GM18505 (cell line): ENCODE results near the gene APBA2.
"Not testable (repeated sequence)": the region's sequence is repeated elsewhere in the genome, so short reads cannot be mapped to it uniquely, and the experiment has no call there.

Experiments
- ATAC-seq: cut with Tn5 transposase; IDR thresholded peaks from one replicate; pipeline ENCODE4 v1.9.1; 2021; ENCODE audit not compliant: unreplicated experiment
- POLR2A ChIP-seq: IDR thresholded peaks from 4 replicates; pipeline ENCODE4 v1.6.1; 2011; ENCODE audit warnings: borderline replicate concordance; ENCODE audit not compliant: insufficient read depth, insufficient read length; ENCODE audit errors: extremely low read depth

The APBA2 gene

DNA sequence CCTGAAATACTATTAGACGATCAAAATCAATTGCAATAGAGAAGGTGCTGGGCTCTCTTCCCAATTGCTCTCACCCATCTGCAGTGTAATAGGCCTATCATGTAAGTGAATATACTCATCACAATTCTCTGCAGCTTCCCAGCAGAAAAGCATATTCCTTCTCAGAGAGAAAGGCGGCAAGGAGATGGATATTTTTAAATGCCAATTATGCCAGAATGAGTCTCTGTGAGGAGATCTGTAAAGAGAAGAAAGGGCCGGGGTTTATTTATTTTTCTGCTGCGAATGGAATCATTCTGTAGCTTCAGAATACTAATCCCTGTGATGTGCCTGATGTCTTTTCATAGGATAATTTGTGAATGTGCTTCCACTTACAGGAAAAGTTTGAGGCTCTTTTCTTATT is 112.0 kb downstream of the APBA2 start:
- no peak for TF ChIP-seq POLR2A
- no peak for ATAC-seq

DNA sequence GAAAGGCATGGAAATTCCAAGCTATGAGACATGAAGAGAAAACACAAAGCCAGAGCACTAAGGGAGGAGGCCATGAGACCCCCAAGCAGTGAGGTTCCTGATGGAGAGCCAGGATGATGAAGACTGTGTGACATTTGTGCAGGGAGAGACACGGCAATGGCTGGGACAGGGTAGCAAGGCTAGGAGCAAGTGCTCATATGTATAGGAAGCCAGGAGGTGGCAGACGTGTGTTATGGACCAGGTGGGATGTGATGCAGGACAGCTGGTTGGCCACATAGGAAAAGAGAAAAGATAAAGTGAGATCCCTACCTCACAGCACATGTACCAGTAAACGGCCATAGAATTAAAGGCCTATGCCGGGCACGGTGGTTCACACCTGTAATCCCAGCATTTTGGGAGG is 112.7 kb downstream of the APBA2 start:
- no peak for ATAC-seq
- no peak for TF ChIP-seq POLR2A

DNA sequence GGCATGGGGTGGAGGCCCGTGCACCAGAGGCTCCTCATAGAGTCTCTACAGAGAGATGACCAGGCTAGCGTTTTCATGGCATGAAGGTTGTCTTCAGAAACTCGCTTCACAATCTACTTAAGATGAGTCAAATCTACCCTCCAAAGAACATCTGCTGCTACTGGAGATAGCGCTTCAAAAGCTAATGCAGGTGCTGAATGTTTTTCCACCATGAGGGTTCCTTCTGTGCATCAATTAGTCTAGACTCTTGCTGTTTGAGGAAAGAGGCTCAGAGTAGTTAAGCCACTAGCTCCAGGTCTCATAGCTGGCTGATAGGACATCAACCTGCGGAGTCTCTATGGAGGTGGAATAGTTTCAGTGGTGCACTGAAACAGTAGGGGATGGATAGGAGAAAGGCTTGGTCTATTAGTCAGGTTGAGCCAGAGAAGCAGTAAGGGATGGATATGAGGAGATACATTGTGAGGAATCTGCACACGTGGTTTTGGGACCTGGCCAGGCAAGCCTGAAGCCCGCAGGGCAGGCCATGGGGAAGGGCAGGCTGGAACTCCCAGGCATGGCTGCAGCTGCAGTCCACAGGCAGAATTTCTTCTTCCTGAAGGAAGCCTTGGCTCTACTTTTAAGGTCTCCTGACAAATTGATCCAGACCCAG is 117.5 kb downstream of the APBA2 start:
- ATAC-seq = no peak

DNA sequence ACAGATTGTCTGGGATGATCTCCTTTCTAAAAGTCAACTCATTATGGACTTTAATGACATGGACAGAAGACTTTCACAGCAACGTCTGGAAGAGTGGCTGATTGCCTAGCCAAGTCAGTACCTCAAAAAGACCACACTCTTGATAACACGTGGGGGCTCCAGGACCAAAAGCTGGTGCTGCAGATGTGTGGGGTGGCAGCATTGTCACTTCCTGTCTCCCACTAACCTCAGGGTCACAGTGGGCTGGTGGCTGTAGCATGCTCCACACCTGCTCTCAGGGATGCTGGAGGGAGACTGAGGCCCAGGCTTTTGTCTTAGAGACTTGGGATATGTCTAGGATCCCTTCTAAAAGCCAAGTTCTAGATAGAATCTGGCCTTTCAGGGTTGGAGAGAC is 118.1 kb downstream of the APBA2 start:
- no peak for TF ChIP-seq POLR2A
- no peak for ATAC-seq

More for the DNA sequence above, 117.5 kb downstream of the APBA2 start:
- TF ChIP-seq POLR2A = no peak

DNA sequence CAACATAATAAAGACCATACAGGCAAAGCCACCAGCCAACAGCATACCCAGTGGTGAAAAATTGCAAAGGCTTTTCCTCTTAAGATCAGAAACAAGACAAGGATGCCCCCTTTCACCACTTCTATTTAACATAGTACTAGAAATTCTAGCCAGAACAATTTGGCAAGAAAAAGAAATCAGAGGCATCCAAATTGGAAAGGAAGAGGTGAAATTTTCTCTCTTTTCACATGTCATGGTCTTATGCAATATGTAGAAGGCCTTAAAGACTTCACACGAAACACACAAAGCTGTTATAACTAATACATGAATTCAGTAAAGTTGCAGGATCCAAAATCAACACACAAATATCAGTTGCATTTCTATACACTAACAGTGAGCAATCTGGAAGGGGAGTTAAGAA is 120.2 kb downstream of the APBA2 start:
- ATAC-seq = no peak
- no peak for TF ChIP-seq POLR2A

DNA sequence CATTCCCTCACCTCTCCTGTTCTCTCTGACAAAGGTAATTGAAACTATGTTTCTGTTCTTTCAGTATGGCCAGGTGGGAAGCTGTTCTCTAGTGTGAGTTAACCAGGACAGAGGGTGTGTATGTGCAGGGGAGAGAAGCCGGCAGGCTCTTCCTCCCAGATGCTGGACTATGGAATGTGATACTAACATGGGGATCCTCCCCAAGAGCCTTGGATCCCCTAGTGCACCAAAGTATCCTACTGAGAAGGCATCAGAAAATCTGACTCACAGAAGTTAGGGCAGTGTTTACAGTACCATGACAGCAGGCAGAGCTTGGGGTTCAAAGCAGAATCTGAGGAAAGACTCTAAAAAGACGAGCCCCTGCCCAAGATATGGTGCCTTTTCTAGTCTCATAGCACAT is 123.1 kb downstream of the APBA2 start:
- no peak for TF ChIP-seq POLR2A
- ATAC-seq = no peak

DNA sequence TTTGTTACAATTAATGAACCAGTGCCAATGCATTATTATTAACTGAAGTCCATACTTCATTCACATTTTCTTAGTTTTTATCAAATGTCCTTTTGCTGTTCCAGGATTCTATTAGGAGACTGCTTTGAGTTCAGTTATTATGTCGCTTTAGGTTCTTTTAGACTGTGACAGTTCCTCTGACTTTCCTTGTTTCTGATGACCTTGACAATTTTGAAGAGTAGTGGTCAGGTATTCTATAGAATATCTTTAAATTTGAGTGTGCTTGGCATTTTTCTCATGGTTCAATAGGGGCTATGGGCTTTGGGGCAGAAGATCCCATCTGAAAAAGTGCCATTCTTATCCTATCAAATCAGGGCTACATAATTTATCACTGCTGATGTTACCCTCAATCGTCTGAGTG is 126.3 kb downstream of the APBA2 start:
- TF ChIP-seq POLR2A = no peak
- ATAC-seq = no peak

DNA sequence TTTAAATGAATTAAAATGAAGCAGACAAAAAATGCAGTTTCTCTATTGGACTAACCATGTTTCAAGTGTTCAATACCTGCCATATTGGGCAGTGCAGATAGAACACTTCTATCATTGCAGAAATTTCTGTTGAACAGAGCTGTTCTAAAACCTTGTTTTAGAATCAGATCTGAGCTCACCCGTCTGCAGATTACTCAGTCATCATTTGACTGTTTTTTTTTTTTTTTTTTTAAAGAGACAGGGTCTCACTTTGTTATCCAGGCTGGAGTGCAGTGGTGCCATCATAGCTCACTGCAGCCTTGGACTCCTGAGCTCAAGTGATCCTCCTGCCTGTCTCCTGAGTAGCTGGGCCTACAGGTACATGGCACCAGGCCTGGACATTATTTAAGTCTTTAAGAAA is 128.7 kb downstream of the APBA2 start:
- no peak for TF ChIP-seq POLR2A
- ATAC-seq = no peak

DNA sequence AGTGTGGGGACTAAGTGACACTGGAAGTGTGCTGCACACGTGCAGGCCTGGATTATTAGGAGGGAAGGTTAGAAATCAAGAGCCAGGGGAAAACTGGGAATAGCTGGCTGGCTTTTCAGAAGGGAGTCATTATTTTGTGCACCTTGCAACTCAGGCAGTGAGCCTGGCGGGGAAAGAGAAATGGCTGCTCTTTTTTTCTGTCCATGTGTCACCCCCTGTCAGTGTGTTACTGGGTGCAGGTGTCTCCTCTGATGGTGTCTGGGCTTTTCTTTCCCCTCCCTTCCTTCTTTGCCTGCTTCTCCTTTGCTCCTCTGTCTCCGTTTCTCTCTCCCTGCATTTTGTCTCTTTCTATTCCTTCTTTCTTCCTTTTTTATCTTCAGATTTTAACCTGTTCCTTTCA is 130.7 kb downstream of the APBA2 start:
- no peak for TF ChIP-seq POLR2A
- ATAC-seq = no peak

DNA sequence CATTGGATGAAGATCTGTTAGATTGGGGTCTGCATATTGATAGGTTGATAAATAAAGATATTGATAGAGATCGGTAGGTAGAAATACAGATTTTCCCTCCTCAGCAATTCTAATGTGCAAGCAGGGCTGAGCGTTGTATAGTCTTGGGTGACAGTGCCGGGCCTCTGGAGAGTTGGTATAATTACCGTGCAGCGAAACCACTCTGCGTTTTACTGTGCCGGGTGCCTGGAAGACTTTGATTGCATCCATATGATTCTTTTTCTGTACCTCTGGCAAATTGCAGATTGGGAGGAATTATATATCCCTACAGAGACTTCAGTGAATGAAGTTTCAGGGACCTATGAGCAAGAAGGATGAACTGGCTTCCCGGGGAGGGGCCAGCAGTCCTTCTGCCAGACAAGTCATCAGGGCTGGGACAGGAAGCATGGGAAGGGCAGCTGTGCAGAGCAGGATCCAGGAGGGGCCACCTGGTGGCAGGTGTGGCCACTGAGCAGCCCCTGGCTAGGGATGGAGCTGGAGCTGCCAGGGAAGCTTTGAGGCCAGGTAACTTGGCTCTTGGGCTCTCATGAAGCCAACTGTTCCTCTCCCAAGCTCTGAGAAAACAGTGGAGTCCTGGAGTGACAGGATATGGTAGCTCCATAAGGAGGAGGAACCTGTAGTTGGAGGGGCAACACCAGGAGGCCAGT is 132.5 kb downstream of the APBA2 start:
- ATAC-seq = no peak

DNA sequence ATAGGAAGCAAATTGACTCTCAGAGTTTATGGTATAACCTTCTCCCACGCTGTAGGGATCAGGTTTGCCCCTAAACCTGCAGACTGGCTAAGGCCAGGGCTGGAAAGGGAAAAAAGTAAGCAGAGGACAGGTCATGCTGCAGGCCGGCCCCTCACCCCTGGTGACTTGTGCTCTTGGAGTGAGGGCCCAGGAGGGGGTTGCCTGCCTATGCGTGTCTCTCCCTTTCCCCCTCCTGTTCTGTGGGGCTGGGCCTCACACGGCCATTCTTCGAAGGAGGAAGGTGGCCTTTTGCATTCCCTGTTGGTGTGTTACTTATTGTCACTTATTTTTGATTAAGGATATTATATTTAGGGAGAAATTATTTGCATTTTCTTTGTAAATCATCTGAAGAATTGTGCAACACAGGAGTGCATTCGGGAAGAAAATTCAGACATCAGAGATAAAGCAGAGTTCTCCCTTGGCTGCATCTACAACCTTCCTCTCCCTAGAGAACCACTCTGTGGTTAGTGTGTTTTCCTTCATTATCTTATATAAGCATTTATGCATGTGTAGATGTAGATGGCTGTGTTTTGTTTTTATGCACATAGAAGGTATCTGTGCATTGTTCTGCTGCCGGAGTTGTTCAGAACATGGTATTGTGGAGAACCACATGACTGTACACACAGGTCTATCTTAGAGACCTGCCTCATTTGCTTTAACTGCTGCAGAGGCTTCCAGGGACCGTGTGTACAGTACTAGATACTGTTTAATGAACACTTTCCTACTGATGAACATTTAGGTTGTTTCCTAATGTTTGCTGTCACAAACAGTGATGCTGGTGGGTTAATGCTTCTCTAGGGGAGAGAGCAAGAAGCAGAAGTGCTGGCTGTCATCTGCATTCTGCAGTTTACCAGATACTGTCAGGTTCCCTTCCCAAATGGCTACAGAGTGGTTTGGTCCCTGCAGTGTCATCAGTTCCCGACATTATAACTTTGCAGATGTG is 133.5 kb downstream of the APBA2 start:
- no peak for ATAC-seq
- no peak for TF ChIP-seq POLR2A

More for the DNA sequence above, 132.5 kb downstream of the APBA2 start:
- TF ChIP-seq POLR2A = no peak

DNA sequence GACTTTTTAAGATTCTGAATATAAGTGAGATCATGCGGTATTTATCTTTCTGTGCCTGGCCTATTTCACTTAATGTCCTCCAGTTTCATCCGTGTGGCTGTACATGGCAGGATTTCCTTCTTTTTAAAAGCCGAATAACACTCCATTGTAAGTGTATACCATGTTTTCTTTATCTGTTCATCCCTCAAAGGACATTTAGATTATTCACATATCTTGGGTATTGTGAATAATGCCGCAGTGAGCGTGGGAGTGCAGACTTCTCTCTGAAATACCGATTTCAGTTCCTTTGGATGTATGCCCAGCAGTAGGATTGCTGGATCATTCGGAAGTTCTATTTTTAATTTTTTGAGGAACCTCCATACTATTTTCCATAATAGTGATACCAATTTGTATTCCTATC is 136.1 kb downstream of the APBA2 start:
- no peak for ATAC-seq
- TF ChIP-seq POLR2A = no peak

DNA sequence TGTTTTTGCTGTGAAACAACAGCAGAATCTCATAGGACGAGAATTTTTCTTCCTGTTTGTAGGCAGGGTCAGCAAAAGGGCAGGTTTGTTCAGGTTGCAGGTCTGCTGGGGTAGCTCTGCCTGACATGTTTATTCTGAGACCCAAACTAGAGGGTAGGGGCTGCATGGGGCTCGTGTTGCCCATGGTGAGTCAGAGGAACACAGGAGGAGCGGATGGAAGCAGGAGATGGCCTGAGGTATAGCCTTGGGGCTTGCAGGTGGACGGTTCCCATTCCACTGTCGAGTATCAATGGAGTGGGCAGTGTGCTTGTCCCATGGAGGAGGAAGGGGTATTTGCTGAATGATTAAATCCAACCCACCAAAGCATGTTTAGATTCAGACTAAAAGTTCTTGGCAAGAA is 138.9 kb downstream of the APBA2 start:
- TF ChIP-seq POLR2A = no peak
- no peak for ATAC-seq

DNA sequence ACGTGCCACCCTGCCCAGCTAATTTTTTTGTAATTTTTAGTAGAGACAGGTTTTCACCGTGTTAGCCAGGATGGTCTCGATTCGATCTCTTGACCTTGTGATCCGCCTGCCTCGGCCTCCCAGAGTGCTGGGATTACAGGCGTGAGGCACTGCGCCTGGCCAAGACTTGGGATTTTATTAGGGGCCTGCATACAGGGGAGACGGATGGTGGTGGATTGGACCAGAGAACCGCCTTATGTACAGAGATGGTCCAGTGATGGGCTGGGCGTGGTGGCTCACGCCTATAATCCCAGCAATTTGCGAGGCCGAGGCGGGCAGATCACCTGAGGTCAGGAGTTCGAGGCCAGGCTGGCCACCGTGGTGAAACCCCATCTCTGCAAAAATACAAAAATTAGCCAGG is 139.6 kb downstream of the APBA2 start:
- ATAC-seq = not testable (repeated sequence)

DNA sequence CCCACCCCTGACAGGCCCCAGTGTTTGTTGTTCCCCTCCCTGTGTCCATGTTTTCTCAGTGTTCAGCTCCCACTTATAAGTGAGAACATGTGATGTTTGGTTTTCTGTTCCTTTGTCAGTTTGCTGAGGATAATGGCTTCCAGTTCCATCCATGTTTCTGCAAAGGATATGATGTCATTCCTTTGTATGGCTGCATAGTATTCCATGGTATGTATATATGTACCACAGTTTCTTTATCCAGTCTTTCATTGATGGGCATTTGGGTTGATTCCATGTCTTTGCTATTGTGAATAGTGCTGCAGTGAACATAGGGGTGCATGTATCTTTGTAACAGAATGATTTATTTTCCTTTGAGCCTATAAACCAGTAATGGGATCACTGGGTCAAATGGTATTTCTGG is 142.4 kb downstream of the APBA2 start:
- not testable (repeated sequence) for ATAC-seq
